ENCODE results near the gene SLIT3.
A peak's percentile ranks its signal among the peaks of the same experiment; 100 is the strongest.

Gene SLIT3

GRCh38 chr5:168816661-168817060, 484.3 kb downstream of the SLIT3 start:
- TF ChIP-seq CTCF (conservative IDR thresholded peaks at IDR 0.05; ENCODE audit: low read length): no peak
- no peak for DNase-seq (ENCODE audit: low read depth)
- H3K4me3 ChIP-seq (ENCODE audit: low read length): no peak overlapping the region

- no peak for DNase-seq (ENCODE audit: low read depth)
- no peak for TF ChIP-seq CTCF (conservative IDR thresholded peaks at IDR 0.05; ENCODE audit: low read length)
- no peak overlapping the region for H3K4me3 ChIP-seq (ENCODE audit: low read length)
These were observed 487.6 kb downstream of the SLIT3 start for GRCh38 chr5:168813184-168813968.

GRCh38 chr5:168810641-168811040, 490.3 kb downstream of the SLIT3 start:
- no peak for DNase-seq (ENCODE audit: low read depth)
- TF ChIP-seq CTCF (conservative IDR thresholded peaks at IDR 0.05; ENCODE audit: low read length): no peak
- no peak overlapping the region for H3K4me3 ChIP-seq (ENCODE audit: low read length)

DNA sequence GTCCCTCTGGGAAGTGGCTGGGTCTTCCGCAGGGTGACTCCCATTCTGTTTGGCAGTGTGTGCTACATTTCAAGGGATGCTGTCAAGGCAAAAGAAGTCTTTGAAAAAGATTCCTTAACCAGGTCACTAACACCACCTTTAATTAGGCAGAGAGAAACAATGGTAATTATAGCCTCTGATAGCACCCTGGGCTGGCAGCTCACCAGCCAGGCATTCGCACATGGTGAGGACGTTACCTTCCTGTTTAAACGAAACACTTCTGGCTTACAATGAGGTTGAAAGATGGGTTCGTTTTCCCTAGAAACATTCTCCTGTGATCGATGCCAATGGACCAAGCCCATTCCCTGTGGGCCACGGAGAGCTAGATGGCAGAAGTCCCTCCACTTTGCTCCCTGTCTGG, 491.7 kb downstream of the SLIT3 start:
- no peak for DNase-seq (ENCODE audit: low read depth)
- no peak overlapping the region for H3K4me3 ChIP-seq (ENCODE audit: low read length)
- TF ChIP-seq CTCF (conservative IDR thresholded peaks at IDR 0.05; ENCODE audit: low read length): no peak

GRCh38 chr5:168808051-168808616, 492.8 kb downstream of the SLIT3 start:
- H3K4me3 ChIP-seq (ENCODE audit: low read length): no peak overlapping the region
- no peak for TF ChIP-seq CTCF (conservative IDR thresholded peaks at IDR 0.05; ENCODE audit: low read length)
- DNase-seq (ENCODE audit: low read depth): peak; percentile 34

DNA sequence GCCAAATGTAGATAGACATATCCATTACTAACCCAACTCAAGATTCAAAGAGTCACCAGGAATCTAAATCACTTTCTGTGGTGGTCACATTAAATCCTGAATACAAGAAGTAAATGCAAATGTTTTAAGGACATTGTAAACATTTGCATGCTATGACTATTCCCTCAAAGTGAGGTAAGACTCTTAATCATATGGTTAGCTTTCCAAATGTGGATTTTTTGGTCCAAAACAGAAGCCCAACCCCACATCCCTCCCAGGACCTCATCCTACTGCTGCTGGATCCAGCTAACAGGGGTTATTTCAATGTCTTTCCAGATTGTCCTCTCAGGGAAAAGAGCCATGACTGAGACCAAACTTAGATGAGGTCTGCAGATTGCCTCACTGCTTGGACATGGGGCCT, 493.7 kb downstream of the SLIT3 start:
- DNase-seq (ENCODE audit: low read depth): peak; percentile 15
- no peak for TF ChIP-seq CTCF (conservative IDR thresholded peaks at IDR 0.05; ENCODE audit: low read length)
- H3K4me3 ChIP-seq (ENCODE audit: low read length): no peak overlapping the region

GRCh38 chr5:168803541-168803940, 497.4 kb downstream of the SLIT3 start:
- no peak for TF ChIP-seq CTCF (conservative IDR thresholded peaks at IDR 0.05; ENCODE audit: low read length)
- no peak overlapping the region for H3K4me3 ChIP-seq (ENCODE audit: low read length)
- DNase-seq (ENCODE audit: low read depth): no peak
